ENCODE measurements around the gene MR1.

Gene MR1

DNA sequence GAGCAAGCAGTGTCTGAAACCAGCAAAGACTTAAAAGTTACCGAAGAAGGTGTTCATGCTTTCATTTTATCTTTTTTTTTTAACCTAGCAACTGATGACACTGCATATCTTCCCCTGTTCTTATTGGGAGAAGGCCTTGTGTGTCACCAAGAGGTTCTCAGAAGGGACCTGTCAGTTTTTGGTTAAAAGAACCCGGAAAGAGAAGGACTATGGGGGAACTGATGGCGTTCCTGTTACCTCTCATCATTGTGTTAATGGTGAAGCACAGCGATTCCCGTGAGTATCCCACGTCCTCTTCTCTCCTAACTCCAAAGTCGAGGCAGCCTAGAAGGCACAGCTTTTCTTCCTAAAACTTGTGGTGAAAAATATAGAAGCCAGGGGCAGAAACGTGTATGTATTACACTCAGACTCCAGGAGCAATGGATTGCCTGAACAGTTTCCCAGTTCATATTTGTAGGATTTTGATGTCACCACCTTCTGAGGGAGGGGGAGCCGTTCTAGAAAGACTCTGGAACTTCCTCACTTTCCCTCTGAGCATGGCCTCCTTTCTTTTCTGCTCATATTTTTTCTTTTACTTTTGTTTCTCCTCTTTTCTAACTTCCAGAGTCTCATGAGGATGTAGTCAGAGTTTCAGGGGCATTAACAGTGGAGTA lies at the start of gene MR1:
MR1 (plus strand) TSS at position 185 of the 653 bp plus-strand sequence; CDS start at position 210, 25 bp downstream.
- DNase-seq = peak; percentile 89

DNA sequence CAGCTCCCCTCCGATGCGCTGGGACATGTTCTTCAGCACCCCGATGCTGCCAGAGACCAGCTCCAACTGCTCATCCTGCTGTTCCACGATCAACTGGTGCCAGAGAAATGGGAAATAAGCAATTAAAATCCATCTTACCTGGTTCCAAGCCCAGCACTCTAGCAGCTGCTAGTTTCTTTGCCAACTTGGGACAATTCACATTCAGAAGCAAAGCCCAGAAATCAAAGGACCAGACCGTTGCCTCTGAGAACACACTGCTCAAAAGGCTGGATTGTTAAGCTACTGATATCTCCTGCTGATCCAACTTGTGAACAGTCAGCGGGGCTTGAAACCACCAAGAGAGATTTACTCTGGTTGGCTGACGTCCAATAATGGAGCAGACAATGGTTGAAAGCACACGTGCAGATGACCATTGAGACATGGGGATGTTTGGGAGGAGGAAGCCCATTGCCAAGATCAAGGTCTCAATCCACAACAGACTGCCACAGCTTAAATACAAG lies 45.5 kb upstream of the MR1 start:
- DNase-seq = no peak

DNA sequence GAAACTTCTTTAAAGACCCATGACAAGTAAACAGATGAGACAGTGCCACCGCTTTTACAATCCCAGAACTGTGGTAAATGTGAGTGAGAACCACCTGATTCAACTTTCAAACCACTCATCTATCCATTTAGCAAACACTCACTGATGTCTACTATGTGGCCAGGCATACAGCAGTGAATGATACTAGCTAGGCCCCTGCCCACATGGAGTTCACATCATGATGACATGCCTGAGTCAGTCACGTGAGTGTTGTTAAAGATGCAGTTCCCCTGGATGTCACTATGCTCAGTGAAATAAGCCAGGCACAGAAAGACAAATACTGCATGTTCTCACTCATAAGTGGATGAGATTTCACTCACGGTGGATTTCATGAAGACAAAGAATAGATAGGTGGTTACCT lies 39.5 kb upstream of the MR1 start:
- DNase-seq = peak; percentile 19

DNA sequence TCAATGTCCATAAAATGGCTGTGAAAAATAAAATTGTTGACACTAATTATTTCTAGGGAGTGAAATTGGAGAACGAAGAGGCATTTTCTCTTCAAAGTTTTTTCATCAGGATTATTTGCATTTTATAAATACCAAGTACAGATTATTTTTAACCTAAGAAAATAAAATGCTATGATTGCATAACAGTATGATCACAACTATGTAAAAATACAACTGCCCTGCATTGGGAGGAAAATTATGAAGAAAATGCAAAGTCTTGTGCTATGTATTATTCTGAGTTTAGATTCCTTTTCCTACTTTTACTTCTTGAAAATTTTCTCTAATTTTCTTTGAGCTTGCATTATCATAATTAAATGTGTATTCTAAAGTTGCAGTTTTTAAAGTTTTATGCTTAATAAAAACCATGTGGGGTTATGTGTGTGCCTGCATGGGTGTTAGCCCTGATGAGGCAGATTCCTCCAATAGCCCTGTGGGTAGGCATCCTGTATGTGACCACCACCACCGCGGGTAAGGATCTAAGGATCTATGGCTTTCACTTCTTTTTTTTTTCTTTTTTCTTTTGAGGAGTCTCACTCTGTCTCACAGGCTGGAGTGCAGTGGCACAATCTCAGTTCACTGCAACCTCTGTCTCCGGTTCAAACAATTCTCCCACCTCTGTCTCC lies 35.8 kb upstream of the MR1 start:
- DNase-seq = no peak

DNA sequence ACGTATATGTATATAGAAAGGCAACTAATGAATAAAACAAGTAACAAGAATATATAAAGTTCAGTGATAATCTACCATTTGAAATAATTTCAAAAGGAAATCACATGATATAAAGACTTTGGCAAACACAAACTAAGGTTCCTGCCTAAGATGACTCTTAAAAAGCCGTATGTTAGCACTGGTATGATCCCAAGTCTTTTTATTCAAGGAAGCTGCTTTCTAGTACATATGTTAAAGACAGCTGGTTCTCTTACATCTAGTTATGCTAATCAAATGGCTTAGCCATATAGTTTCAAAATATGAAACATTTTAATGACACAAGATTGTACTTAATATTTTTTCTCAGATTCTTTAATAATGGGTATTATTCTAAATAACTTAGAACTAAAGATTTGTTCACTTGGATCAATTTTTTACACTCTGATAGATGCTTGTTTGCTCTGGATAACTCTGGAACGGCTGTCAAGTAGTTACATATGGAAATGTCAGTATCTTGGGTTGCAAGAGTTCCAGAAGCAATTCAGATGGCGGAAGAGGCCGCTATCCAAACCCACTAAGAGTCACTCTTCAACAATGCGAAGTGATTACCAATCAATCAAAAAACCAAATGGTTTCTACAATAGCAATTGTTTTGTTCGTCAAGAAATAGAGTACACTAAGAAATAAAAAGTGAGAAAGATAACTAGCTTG lies 32.5 kb upstream of the MR1 start:
- DNase-seq = no peak

DNA sequence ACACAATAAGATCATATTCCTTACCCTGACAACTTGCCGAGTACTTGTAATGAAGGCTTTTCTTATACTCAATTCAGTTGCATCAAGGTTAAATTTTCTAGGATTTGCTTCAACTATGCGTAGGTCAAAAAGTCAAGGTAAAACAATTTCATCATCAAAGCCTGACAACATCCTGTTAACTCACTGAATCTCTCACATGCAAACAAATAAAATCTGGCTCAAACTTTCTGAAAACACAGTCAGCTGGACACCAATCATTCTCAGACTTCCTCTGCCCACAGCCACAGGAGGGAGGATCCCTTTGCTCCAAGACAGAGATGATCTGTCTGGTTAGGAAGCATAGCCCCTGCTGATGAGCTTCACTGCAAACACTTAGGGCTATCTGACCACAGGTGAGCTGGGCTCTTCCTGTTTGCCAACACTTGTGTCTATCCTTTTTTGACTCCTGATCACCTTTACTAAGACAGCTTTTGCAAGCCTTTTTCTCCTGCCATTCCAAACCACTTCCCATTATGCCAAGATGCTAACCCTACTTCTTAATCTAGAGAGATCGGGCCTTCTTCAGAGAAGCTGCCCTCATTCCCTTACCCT lies 31.1 kb upstream of the MR1 start:
- DNase-seq = no peak

DNA sequence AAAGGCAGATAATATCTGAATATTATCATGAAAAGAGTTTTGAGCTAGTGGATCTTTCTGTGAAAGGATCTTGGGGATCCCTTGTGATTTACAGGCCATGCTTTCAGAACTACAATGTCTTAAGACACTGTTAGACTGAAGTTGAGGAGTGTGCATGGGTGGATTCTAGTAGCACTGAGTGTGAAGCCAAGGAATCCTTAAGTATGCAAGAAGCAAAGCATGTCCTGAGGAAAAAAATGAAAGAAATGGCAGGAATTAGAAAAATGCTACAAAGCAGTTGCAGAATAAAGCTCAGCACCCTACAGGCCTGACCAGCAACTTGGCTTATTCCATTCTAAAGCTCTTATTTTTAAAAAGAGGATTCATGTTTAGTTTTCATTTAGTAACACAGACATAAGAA lies 23.0 kb upstream of the MR1 start:
- no peak for DNase-seq

GRCh38 chr1:181011301-181012202 lies 22.2 kb upstream of the MR1 start:
- no peak for DNase-seq

GRCh38 chr1:181012203-181012745 lies 21.5 kb upstream of the MR1 start:
- DNase-seq = no peak

DNA sequence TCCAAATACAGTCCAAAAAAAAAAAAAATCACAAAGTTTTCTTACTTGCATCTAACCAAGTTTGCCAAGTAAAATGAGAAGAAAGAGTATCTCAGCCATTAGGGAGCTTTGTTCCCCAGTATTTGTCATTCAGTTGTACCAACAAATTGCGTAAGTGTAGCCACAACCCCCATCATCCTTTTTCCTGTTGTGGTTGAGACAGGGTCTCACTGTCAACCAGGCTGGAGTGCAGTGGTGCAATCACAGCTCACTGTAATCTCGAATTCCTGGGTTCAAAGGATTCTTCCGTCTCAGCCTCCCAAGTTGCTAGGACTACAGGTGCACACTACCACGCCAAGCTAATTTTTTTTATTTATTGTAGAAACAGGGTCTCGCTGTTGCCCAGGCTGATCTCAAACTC lies 20.6 kb upstream of the MR1 start:
- peak; percentile 52 for DNase-seq

GRCh38 chr1:181014477-181015250 lies 19.1 kb upstream of the MR1 start:
- peak; percentile 71 for DNase-seq

DNA sequence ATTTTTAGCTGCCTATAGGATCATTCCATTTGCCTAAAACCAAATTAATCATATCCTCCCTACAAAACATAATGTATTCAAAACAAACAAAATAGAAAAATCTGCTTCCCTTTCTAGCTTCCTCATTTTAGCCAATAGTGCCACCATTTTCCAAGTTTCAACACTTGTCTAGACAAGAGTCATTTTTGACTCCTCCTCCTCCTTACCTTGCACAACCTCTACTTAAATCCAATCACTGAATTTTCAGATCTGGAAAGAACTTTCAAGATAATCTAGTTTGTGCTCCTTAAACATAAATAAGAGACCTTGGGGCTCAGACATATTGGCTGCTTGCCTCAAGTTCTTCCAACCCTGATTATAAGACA lies 18.6 kb upstream of the MR1 start:
- no peak for DNase-seq

- DNase-seq = no peak
These were observed 17.2 kb upstream of the MR1 start for GRCh38 chr1:181016563-181016962.

- DNase-seq = peak; percentile 69
These were observed 14.7 kb upstream of the MR1 start for GRCh38 chr1:181018901-181019681.

- no peak for DNase-seq
These were observed 12.6 kb upstream of the MR1 start for GRCh38 chr1:181021159-181021558.

- peak; percentile 79 for DNase-seq
These were observed 11.9 kb upstream of the MR1 start for GRCh38 chr1:181021811-181022434.

DNA sequence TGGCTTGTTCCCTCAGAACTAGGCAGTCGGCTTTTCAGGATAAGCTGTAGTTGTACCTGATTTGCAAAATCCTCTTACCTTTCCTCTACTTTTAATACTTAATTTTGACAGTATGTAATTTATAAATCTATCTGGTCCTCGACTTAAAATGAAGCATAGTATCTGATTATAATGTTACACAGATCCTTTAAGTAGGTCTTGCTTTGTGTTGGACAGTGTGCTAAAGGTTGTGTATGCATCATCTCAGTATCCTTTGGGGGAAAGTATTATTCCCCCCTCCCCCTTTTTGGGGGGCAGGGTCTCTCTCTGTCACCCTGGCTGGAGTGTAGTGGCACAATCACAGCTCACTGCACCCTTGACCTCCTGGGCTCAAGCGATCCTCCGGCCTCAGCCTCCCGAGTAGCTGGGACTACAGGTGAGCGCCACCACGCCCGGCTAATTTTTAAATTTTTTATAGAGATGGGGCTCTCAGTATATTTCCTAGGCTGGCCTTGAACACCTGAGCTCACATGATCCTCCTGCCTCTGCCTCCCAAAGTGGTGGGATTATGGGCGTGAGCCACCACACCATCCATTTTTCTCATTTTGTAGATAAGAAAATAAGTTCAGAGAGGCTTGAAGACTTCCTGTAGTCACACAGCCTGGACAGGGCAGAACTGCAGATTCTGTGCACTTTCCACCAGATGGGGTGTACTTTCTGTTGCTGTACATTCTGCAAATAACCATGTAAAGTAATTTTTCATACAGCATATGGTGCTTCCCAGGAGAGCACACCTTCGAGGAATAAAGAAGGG lies 10.3 kb upstream of the MR1 start:
- DNase-seq = no peak

DNA sequence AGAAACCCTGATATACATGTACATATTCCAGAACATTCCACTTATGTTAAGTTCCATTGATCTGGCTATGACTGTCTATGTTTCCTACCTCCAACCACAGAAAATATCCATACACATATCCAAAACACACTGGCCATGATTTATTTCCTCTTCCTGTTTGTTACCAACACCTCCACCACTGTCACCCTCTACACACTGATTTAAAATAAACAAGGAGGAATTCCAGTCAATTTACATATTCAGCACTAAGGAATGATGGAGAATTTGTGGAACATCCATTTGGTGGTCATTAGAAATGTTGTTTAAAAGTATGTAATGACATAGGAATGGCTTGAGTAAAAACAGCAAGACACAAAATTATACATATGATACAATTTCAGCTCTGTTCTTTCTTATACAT lies 5.6 kb upstream of the MR1 start:
- DNase-seq = no peak

GRCh38 chr1:181028615-181029014 lies 5.2 kb upstream of the MR1 start:
- no peak for DNase-seq

Measured in activated CD4-positive, alpha-beta T cell treated with anti-CD3 and anti-CD28 coated beads, Interleukin-10, Interleukin-2, amounts not matched to agents 100 ng/mL and 50 ng/mL, durations not matched to agents 16 hours and 8 hours (primary cell).